ENCODE data around the gene ZNF664. TPM values are rescaled to one million over a fixed set of nuclear protein-coding genes. Genes with fewer than 3 reads are reported as not detected.

Gene ZNF664
- total RNA-seq, 1 experiment from 2014 or later, result 21.0 TPM

DNA sequence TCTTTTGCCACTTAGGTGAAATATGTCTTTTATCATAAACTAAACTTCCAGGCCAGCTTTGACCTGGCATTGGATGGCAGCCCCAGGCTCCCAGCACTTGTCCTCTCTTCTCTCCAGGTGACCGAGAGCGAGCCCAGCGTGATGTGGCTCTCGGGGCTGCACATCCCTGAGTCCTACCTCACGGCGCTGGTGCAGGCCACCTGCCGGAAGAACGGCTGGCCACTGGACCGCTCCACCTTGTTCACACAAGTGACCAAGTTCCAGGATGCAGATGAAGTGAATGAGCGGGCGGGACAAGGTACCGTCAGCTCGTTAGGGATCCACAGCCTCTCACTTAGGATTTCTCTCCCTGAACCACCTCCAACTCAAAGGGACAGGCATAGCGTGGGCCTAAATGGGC is 39.8 kb upstream of the ZNF664 start:
- H3K27me3 ChIP-seq (ENCODE audit: low read length), result no peaks in the 10 kb centered on the region
- H3K36me3 ChIP-seq (ENCODE audit: insufficient read depth, low read length), result no peaks in the 10 kb centered on the region

DNA sequence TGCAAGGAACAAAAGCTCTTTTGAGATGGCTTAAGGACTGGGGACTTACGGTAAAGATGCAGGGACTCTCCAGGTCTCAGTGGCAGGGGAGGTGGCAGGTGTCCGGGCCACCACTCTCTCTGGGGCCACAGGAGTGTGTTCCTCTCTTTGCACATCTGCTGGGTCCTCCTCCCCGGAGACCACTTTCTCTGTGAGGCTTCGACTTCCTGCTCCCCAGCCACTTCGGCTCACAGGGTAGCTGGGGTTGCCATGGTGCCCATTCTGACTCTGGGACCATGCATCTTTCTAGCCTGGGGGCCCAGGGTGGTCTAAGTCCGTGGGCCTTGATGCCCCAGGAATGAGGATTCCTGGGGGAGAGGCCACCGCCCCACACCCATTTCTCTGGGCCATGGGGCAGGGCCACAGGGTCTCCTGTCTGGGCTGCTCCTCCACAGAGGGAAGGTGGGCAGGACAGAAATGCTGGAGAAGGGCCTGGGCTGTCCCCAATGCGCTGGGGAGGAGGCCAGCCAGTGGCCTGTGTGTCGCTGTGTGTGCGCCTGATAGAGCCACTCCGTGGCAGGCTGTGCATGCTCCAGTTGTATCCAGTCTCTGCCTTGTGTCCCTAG is 38.9 kb upstream of the ZNF664 start:
- H4K20me1 ChIP-seq (ENCODE audit: insufficient read depth, low read depth, low read length), result no peaks in the 10 kb centered on the region
- H2AFZ ChIP-seq (ENCODE audit: low read length), result no peak overlapping the region
- peaks cover 6% of the 10 kb centered on the region for H3K4me1 ChIP-seq (ENCODE audit: low read length)
- H3K79me2 ChIP-seq (ENCODE audit: low read length), result no peaks in the 10 kb centered on the region
- H3K9me2 ChIP-seq (replicated peaks; ENCODE audit: insufficient read depth, low read length), result no peaks in the 10 kb centered on the region
- H3K9me3 ChIP-seq (ENCODE audit: low read length), result no peaks in the 10 kb centered on the region
- H3K4me3 ChIP-seq (ENCODE audit: low read length), result no peak overlapping the region
- H3K9ac ChIP-seq (ENCODE audit: low read length), result no peak overlapping the region
- H3K36me3 ChIP-seq (ENCODE audit: insufficient read depth, low read length), result no peaks in the 10 kb centered on the region
- H3K4me2 ChIP-seq (ENCODE audit: low read depth, low read length, poor library complexity, severe bottlenecking), result no peak overlapping the region
- no peak overlapping the region for H3K27ac ChIP-seq (ENCODE audit: low read length)
- no peaks in the 10 kb centered on the region for H3K27me3 ChIP-seq (ENCODE audit: low read length)
- DNase-seq, result no peak

More for the DNA sequence above, 39.8 kb upstream of the ZNF664 start:
- Histone ChIP-seq H3K4me2 (ENCODE audit: low read depth, low read length, poor library complexity, severe bottlenecking) (no peak overlapping the region), H3K4me1 (ENCODE audit: low read length) (peaks cover 11% of the 10 kb centered on the region), H3K9me3 (ENCODE audit: low read length) (no peaks in the 10 kb centered on the region), H3K4me3 (ENCODE audit: low read length) (no peak overlapping the region), H4K20me1 (ENCODE audit: insufficient read depth, low read depth, low read length) (no peaks in the 10 kb centered on the region), H3K9me2 (replicated peaks; ENCODE audit: insufficient read depth, low read length) (no peaks in the 10 kb centered on the region), H3K9ac (ENCODE audit: low read length) (no peak overlapping the region), H3K79me2 (ENCODE audit: low read length) (no peaks in the 10 kb centered on the region), H2AFZ (ENCODE audit: low read length) (no peak overlapping the region), H3K27ac (ENCODE audit: low read length) (no peak overlapping the region)
- DNase-seq, result no peak

DNA sequence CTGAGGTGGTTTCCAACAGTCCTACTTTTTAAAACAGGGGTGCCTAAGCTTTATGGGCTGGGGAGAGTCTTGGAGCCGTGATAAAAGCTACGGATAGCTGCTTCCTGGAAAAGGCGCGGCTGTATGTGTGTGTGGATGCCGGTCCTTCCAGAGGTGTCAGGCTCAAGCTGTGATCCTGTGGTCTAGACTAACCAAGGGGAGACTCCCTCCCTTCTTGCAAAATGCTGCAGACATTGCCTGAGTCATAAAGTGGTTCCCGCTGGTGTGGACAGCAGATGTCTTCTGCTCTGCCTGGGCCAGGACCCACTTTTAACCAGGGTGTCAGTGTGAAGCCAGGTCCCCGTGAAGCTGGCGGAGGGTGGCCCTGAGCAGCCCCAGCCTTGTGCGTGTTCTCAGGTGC is 38.2 kb upstream of the ZNF664 start:
- Histone ChIP-seq H3K79me2 (ENCODE audit: low read length) (no peaks in the 10 kb centered on the region), H3K27me3 (ENCODE audit: low read length) (no peaks in the 10 kb centered on the region), H4K20me1 (ENCODE audit: insufficient read depth, low read depth, low read length) (no peaks in the 10 kb centered on the region), H3K4me1 (ENCODE audit: low read length) (peaks cover 6% of the 10 kb centered on the region), H3K9ac (ENCODE audit: low read length) (no peak overlapping the region), H3K4me2 (ENCODE audit: low read depth, low read length, poor library complexity, severe bottlenecking) (no peak overlapping the region), H3K4me3 (ENCODE audit: low read length) (no peak overlapping the region), H3K36me3 (ENCODE audit: insufficient read depth, low read length) (no peaks in the 10 kb centered on the region), H3K9me3 (ENCODE audit: low read length) (no peaks in the 10 kb centered on the region), H2AFZ (ENCODE audit: low read length) (no peak overlapping the region), H3K9me2 (replicated peaks; ENCODE audit: insufficient read depth, low read length) (no peaks in the 10 kb centered on the region), H3K27ac (ENCODE audit: low read length) (no peak overlapping the region)
- DNase-seq, result no peak

DNA sequence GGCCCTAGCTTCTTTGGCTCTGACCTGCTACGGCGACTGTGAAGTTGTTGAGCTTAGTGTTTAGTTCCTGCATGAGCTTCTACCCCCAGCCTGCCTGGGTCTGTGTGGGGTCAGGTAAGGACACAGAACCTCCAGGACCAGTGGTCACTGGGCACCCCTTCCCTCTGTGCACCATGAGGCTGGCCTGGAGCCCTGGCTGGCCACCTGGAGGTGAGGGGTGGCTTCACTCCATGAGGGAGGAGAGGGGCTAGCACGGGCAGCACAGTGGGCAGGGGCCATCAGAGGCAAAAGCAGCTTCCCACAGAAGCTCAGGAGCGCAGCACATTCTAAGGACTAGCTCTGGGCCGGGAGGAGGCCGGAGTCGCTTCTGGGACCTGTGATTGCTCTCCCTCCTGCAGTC is 37.1 kb upstream of the ZNF664 start:
- Histone ChIP-seq H3K9ac (ENCODE audit: low read length) (no peak overlapping the region), H3K9me2 (replicated peaks; ENCODE audit: insufficient read depth, low read length) (no peaks in the 10 kb centered on the region), H3K4me1 (ENCODE audit: low read length) (peaks cover 6% of the 10 kb centered on the region), H3K27me3 (ENCODE audit: low read length) (no peaks in the 10 kb centered on the region), H3K4me3 (ENCODE audit: low read length) (no peak overlapping the region), H2AFZ (ENCODE audit: low read length) (no peak overlapping the region), H3K9me3 (ENCODE audit: low read length) (no peaks in the 10 kb centered on the region), H3K27ac (ENCODE audit: low read length) (no peak overlapping the region), H3K36me3 (ENCODE audit: insufficient read depth, low read length) (no peaks in the 10 kb centered on the region), H3K79me2 (ENCODE audit: low read length) (no peaks in the 10 kb centered on the region), H3K4me2 (ENCODE audit: low read depth, low read length, poor library complexity, severe bottlenecking) (no peak overlapping the region), H4K20me1 (ENCODE audit: insufficient read depth, low read depth, low read length) (no peaks in the 10 kb centered on the region)
- no peak for DNase-seq

DNA sequence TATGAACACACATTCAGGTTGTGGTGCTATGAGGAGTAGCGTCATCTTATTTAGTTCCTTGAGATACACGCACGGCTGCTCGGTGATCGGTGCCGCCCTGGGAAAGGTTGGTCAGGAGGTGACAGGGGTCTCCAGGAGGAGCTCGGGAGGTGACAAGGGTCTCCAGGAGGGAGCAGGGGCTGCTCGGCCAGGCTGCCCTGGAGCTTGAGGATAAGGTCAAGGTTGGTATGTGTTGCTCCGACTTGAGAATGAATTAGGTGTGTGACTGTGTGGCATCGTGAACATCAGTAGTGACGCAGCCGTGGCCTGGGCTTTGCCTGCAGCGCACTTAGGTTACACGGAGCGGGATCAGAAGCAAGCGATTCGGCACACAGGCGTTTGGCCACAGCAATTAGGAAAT is 36.5 kb upstream of the ZNF664 start:
- Histone ChIP-seq H3K27ac (ENCODE audit: low read length) (no peak overlapping the region), H3K4me2 (ENCODE audit: low read depth, low read length, poor library complexity, severe bottlenecking) (no peak overlapping the region), H3K9me2 (replicated peaks; ENCODE audit: insufficient read depth, low read length) (no peaks in the 10 kb centered on the region), H3K79me2 (ENCODE audit: low read length) (no peaks in the 10 kb centered on the region), H3K4me1 (ENCODE audit: low read length) (peaks cover 6% of the 10 kb centered on the region), H4K20me1 (ENCODE audit: insufficient read depth, low read depth, low read length) (no peaks in the 10 kb centered on the region), H2AFZ (ENCODE audit: low read length) (no peak overlapping the region), H3K36me3 (ENCODE audit: insufficient read depth, low read length) (no peaks in the 10 kb centered on the region), H3K4me3 (ENCODE audit: low read length) (no peak overlapping the region), H3K9me3 (ENCODE audit: low read length) (no peaks in the 10 kb centered on the region), H3K27me3 (ENCODE audit: low read length) (no peaks in the 10 kb centered on the region), H3K9ac (ENCODE audit: low read length) (no peak overlapping the region)
- DNase-seq, result no peak

DNA sequence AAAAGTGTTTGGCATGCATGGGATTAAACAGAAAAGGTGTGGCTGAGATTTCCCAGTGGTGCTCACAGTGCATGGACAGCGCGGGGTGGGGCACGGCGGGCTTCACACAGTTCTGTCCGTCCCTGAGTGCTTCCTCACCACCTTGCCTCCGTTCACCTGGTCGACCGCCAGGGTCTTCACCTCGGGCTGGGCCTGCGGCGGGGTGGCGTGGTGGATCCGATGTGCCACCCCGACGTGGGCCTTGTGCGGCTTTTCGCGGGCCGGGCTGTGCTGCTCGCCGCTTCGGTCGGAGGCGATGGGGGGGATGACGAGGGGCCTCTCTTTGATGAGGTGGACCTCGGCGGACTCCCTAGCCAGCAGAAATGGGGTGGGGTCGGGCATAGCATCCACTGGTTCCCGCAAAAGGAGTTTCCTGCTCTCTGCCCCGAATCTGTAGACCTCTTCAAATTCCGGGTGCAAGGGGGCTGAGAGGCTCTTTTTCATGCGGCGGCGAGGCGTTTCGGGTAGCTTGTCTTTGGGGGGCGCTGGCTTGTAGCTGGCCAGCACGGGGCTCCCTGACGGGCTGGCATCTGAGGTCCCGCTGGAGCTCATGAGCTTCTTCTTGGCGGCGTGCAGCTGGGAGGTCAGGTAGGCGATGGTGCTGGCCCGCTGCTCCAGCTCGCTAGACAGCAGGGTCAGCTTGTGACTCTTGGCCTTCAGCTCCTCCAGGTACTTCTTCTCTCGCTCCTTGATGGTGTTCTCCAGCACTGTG is 35.9 kb upstream of the ZNF664 start:
- H4K20me1 ChIP-seq (ENCODE audit: insufficient read depth, low read depth, low read length), result no peaks in the 10 kb centered on the region
- no peaks in the 10 kb centered on the region for H3K36me3 ChIP-seq (ENCODE audit: insufficient read depth, low read length)
- H3K9ac ChIP-seq (ENCODE audit: low read length), result no peak overlapping the region
- no peak overlapping the region for H2AFZ ChIP-seq (ENCODE audit: low read length)
- no peaks in the 10 kb centered on the region for H3K9me2 ChIP-seq (replicated peaks; ENCODE audit: insufficient read depth, low read length)
- no peak overlapping the region for H3K27ac ChIP-seq (ENCODE audit: low read length)
- H3K9me3 ChIP-seq (ENCODE audit: low read length), result no peaks in the 10 kb centered on the region
- H3K4me2 ChIP-seq (ENCODE audit: low read depth, low read length, poor library complexity, severe bottlenecking), result no peak overlapping the region
- H3K4me3 ChIP-seq (ENCODE audit: low read length), result no peak overlapping the region
- H3K4me1 ChIP-seq (ENCODE audit: low read length), result peaks cover 6% of the 10 kb centered on the region
- DNase-seq, result no peak
- no peaks in the 10 kb centered on the region for H3K79me2 ChIP-seq (ENCODE audit: low read length)
- H3K27me3 ChIP-seq (ENCODE audit: low read length), result no peaks in the 10 kb centered on the region

DNA sequence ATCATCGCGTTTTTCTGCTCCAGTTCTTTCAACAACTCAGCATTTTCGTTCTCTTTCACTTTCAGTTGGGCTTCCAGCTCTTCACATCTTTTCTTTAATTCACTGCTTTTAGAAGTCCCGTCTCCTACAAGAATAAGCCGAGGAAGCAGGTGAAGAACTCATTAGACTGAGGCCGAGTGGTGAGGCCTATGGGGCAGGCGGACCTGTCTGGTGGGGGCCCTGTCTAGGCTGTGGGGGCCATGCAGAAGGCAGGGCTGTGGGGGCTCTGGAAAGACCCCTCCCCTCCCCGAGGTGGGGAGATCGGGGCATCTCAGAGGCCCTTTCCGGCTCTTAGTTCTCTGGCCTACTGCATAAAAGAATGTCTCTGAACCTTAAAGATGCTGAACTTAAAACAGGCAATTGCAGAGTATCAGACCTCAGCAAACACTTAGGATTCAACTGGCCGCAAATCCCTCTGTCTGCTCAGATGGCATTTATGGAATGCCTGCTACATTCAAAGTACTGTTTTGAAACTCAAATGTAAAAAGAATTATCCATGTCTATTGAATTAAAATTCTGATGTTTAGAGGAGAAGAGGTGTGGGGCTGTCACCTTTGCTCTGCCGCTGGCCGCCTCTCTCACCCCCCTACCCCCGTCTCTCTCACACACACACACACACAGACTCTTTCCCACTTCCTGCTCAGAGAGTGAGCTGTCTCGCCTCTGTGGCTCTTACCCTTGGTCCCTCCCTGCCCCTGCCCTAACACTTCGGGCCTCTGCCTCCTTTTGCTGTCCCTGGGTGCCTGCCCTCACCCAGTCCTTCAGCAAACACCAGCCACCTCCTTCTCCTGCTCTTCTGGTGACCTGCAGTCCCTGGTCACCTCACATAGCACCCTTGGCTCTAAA is 35.1 kb upstream of the ZNF664 start:
- Histone ChIP-seq H3K27me3 (ENCODE audit: low read length) (no peaks in the 10 kb centered on the region), H3K36me3 (ENCODE audit: insufficient read depth, low read length) (no peaks in the 10 kb centered on the region), H2AFZ (ENCODE audit: low read length) (no peak overlapping the region), H3K9me3 (ENCODE audit: low read length) (no peaks in the 10 kb centered on the region), H4K20me1 (ENCODE audit: insufficient read depth, low read depth, low read length) (no peaks in the 10 kb centered on the region), H3K4me3 (ENCODE audit: low read length) (no peak overlapping the region), H3K4me2 (ENCODE audit: low read depth, low read length, poor library complexity, severe bottlenecking) (no peak overlapping the region), H3K4me1 (ENCODE audit: low read length) (peaks cover 6% of the 10 kb centered on the region), H3K27ac (ENCODE audit: low read length) (no peak overlapping the region), H3K79me2 (ENCODE audit: low read length) (no peaks in the 10 kb centered on the region), H3K9ac (ENCODE audit: low read length) (no peak overlapping the region), H3K9me2 (replicated peaks; ENCODE audit: insufficient read depth, low read length) (no peaks in the 10 kb centered on the region)
- DNase-seq, result no peak

All from Karpas-422 (cell line).